ENCODE results near the gene ODR4. TPM values are rescaled to one million over a fixed set of nuclear protein-coding genes. Genes with fewer than 3 reads are reported as not detected.

Gene ODR4
- total RNA-seq, 4 donors from 2014 or later: 12.8 to 39.8 (median 19.9) TPM

GRCh38 chr1:186465946-186466345, 90.3 kb downstream of the ODR4 start:
- WGBS: 57% methylated on average over 2 of the region's 2 CpGs
- H3K36me3 ChIP-seq: no peaks in the 10 kb centered on the region
- TF ChIP-seq POLR2A (IDR thresholded peaks at IDR 0.05) (no peak), POLR2AphosphoS5 (IDR thresholded peaks at IDR 0.05) (no peak), CTCF (IDR thresholded peaks at IDR 0.05) (no peak), EP300 (IDR thresholded peaks at IDR 0.05) (no peak)
- no peaks in the 10 kb centered on the region for H3K9me3 ChIP-seq
- DNase-seq (ENCODE audit: low spot score in 2 of 2): no peak
- no peak overlapping the region for H3K27ac ChIP-seq
- no peaks in the 10 kb centered on the region for H3K27me3 ChIP-seq
- H3K4me1 ChIP-seq: no peaks in the 10 kb centered on the region
- H3K4me3 ChIP-seq: no peak overlapping the region

Other genes starting within 250 kb of the ODR4 start
- gene PRG4, start 79.6 kb upstream of the ODR4 start, total RNA-seq: 1 to 10 TPM in 1 of 4 donors, under 1 TPM in 3; 0.19 to 1.5 (median 0.50) TPM
- 100 to 1,000 TPM in 1 of 4 donors, 10 to 100 TPM in 3; 77.8 to 117 (median 82.9) TPM for gene TPR, start 585 bp upstream of the ODR4 start, total RNA-seq
- gene PDC, start 85.3 kb downstream of the ODR4 start, total RNA-seq: not detected

Measured in suprapubic skin (tissue), 4 donors.